K562 (cell line): ENCODE results near the gene CTPS1. TPM values are rescaled to one million over a fixed set of nuclear protein-coding genes. Genes with fewer than 3 reads are reported as not detected.

Source experiments
- ATAC-seq: fragments of 200-7000 bp; cut with Tn5 transposase; 3 replicates; pipeline ENCODE4 v1.9.1; 2020; ENCODE audit warnings: moderate library complexity
- BruUV-seq: library from RNA; stranded (reverse); fragments of 400-500 nt; replicated peaks from 2 replicates; lab custom pipeline; 2021; lab: Mats Ljungman, UMichigan
- CTCF ChIA-PET: fragments of 300-600 bp; formaldehyde crosslinking; extraction: SDS; loops from one replicate; lab custom pipeline; 2021; ENCODE audit warnings: low intra/inter-chr PET ratio; lab: Yijun Ruan, JAX
- POLR2A ChIA-PET: fragments of 300-600, 350-650 bp; sonication (Branson Sonifier 250); formaldehyde crosslinking; extraction: SDS; loops from one replicate; lab custom pipeline; 2021; ENCODE audit warnings: antibody characterized with exemption, inconsistent platforms; lab: Yijun Ruan, JAX
- DNase-seq, 4 experiments: peaks; one replicate each; pipeline versions ENCODE4 v3.0.0 to v3.0.0-alpha.2; 2011 to 2018; ENCODE audit warnings: low spot score in 3 of 4, mixed read lengths in 3 of 4; ENCODE audit errors: extremely low read depth in 1 of 4
- FAIRE-seq: peaks from 2 replicates; lab custom pipeline; 2011; peaks lifted over from hg19 to GRCh38; lab: Jason Lieb, UNC
- H2AFZ ChIP-seq: 2 replicates; pipeline ENCODE4 v1.6.0; 2011; ENCODE audit warnings: low read depth, low read length, control low read depth, inconsistent platforms
- H3K27ac ChIP-seq: fragments of 200-600 bp; 3 replicates; pipeline ENCODE4 v1.8.0; 2011; ENCODE audit warnings: low read depth, mild to moderate bottlenecking, control low read depth, inconsistent platforms, low read length, moderate library complexity, mixed read lengths; ENCODE audit errors: extremely low read depth
- H3K27me3 ChIP-seq, 2 experiments: fragments of 300-600 bp in 1 of 2; 2 replicates in 1 of 2; 3 replicates in 1 of 2; pipeline versions ENCODE4 v1.6.0 to v1.8.0; 2011; ENCODE audit warnings: inconsistent platforms in 2 of 2, low read length in 2 of 2, mild to moderate bottlenecking in 1 of 2, mixed read lengths in 1 of 2, moderate library complexity in 1 of 2; ENCODE audit not compliant: control insufficient read depth in 2 of 2, insufficient read depth in 2 of 2
- H3K36me3 ChIP-seq: fragments of 300-600 bp; 3 replicates; pipeline ENCODE4 v1.8.0; 2011; ENCODE audit warnings: mild to moderate bottlenecking, low read length, inconsistent platforms; ENCODE audit not compliant: control insufficient read depth, insufficient read depth
- H3K4me1 ChIP-seq, 2 experiments: fragments of 200-600 bp in 1 of 2; replicated peaks in 1 of 2; 2 replicates in 1 of 2; 3 replicates in 1 of 2; pipeline versions ENCODE4 v1.5.1 to v1.8.0; 2011; ENCODE audit warnings: inconsistent platforms in 2 of 2, low read length in 2 of 2, mild to moderate bottlenecking in 1 of 2, mixed read lengths in 1 of 2, moderate library complexity in 1 of 2; ENCODE audit not compliant: control insufficient read depth in 2 of 2, insufficient read depth in 2 of 2
- H3K4me2 ChIP-seq: 2 replicates; pipeline ENCODE4 v1.6.1; 2011; ENCODE audit warnings: low read length, control low read depth, inconsistent platforms, mixed read lengths; ENCODE audit not compliant: insufficient read depth
- H3K4me3 ChIP-seq: fragments of 200-600 bp; sonication (generic), shearing (Covaris generic); 2 replicates; pipeline ENCODE4 v1.5.1; 2016; ENCODE audit warnings: control low read depth, inconsistent platforms
- H3K79me2 ChIP-seq: fragments of 200-600 bp; 3 replicates; pipeline ENCODE4 v1.8.0; 2011; ENCODE audit warnings: low read length, inconsistent platforms; ENCODE audit not compliant: control insufficient read depth, insufficient read depth
- H3K9ac ChIP-seq, 2 experiments: 2 replicates each; pipeline versions ENCODE4 v1.6.0 to v1.6.1; 2011; ENCODE audit warnings: low read depth in 2 of 2, low read length in 2 of 2, control low read depth in 1 of 2, inconsistent platforms in 1 of 2, mild to moderate bottlenecking in 1 of 2, mixed read lengths in 1 of 2; ENCODE audit not compliant: insufficient read depth in 1 of 2
- H3K9me1 ChIP-seq: one replicate; pipeline ENCODE4 v1.6.0; 2011; ENCODE audit warnings: inconsistent platforms, mild to moderate bottlenecking, low read length, moderate library complexity; ENCODE audit not compliant: control insufficient read depth, insufficient read depth
- H3K9me3 ChIP-seq: replicated peaks from 2 replicates; pipeline ENCODE4 v1.5.1; 2011; ENCODE audit warnings: low read depth, low read length, inconsistent platforms; ENCODE audit not compliant: control insufficient read depth, insufficient read depth
- H4K20me1 ChIP-seq: replicated peaks from 2 replicates; pipeline ENCODE4 v1.6.1; 2011; ENCODE audit warnings: low read length, inconsistent platforms, mixed read lengths; ENCODE audit not compliant: control insufficient read depth, insufficient read depth
- ARID1B ChIP-seq: fragments of 450-650 bp; IDR thresholded peaks from 2 replicates; pipeline ENCODE4 v1.6.1; 2016; ENCODE audit warnings: antibody characterized with exemption, mild to moderate bottlenecking, inconsistent platforms
- CEBPG ChIP-seq, 3 experiments: fragments of 200-800 bp in 1 of 3; sonication (Bioruptor generic) in 1 of 3; sonication (generic) in 1 of 3; formaldehyde crosslinking in 1 of 3; IDR thresholded peaks in 2 of 3; conservative IDR thresholded peaks in 1 of 3; 2 replicates each; pipeline versions ENCODE4 v1.6.1 to v1.8.0; 2016 to 2022; ENCODE audit warnings: missing compliant biosample characterization in 2 of 3, missing genetic modification characterization in 2 of 3, mild to moderate bottlenecking in 1 of 3, missing genetic modification reagents in 1 of 3
- EHMT2 ChIP-seq: fragments of 450-650 bp; IDR thresholded peaks from 2 replicates; pipeline ENCODE4 v1.6.1; 2018; ENCODE audit warnings: antibody characterized with exemption
- FOXJ3 ChIP-seq: sonication (generic); formaldehyde crosslinking; IDR thresholded peaks from 2 replicates; pipeline ENCODE4 v1.4.0; 2020; ENCODE audit warnings: mild to moderate bottlenecking, missing genetic modification reagents
- JUND ChIP-seq, 2 experiments: IDR thresholded peaks; 2 replicates in 1 of 2; 3 replicates in 1 of 2; pipeline ENCODE4 v1.6.1; 2011; ENCODE audit warnings: borderline replicate concordance in 2 of 2, low read depth in 2 of 2, low read length in 2 of 2, improper control_type of control experiment in 1 of 2, missing biosample characterization in 1 of 2, missing genetic modification characterization in 1 of 2, missing genetic modification reagents in 1 of 2
- MEIS2 ChIP-seq: fragments of 450-650 bp; IDR thresholded peaks from 2 replicates; pipeline ENCODE4 v1.6.1; 2014; ENCODE audit warnings: mild to moderate bottlenecking; ENCODE audit not compliant: partially characterized antibody
- POLR2AphosphoS2 ChIP-seq: IDR thresholded peaks from 2 replicates; pipeline ENCODE4 v1.6.1; 2012; ENCODE audit warnings: low read length, improper control_type of control experiment
- TEAD2 ChIP-seq: fragments of 450-650 bp; IDR thresholded peaks from 2 replicates; pipeline ENCODE4 v1.6.1; 2016; ENCODE audit warnings: missing genetic modification characterization, control low read depth, missing compliant biosample characterization
- TRIM24 ChIP-seq, 2 experiments: fragments of 450-650 bp; IDR thresholded peaks; 2 replicates each; pipeline ENCODE4 v1.6.1; 2016
- ZNF175 ChIP-seq: fragments of 200-800 bp; sonication (Bioruptor generic); IDR thresholded peaks from 2 replicates; pipeline ENCODE4 v1.6.1; 2016; ENCODE audit warnings: low read depth, mild to moderate bottlenecking, missing genetic modification characterization, missing compliant biosample characterization
- ZNF696 ChIP-seq: fragments of 250-450 bp; sonication (Bioruptor Pico); conservative IDR thresholded peaks from 2 replicates; pipeline ENCODE4 v1.4.0; 2020; ENCODE audit warnings: mild to moderate bottlenecking, moderate library complexity
- WGBS: fragments of 100-300 bp; shearing (Covaris generic); methylation state at CpG from one replicate; pipeline ENCODE4 v1.1.6; 2016; ENCODE audit warnings: low coverage, mixed read lengths; ENCODE audit not compliant: insufficient coverage; ENCODE audit errors: missing lambda C conversion rate; 5-methylcytosine and 5-hydroxymethylcytosine counted together
- in situ Hi-C: fragments of 300-500 bp; cut with MboI; formaldehyde crosslinking; loops from 4 replicates; pipeline ENCODE4 v1.15.0; 2018; ENCODE audit warnings: inconsistent platforms, mixed read lengths
- intact Hi-C: fragments of 100-400 bp; cut with micrococcal nuclease; formaldehyde crosslinking; loops from 2 replicates; pipeline ENCODE4 v1.14.2; 2022
- polyA plus RNA-seq, 8 experiments: library from polyadenylated mRNA; depleted of rRNA in 4 of 8; stranded (reverse) in 5 of 8; unstranded in 3 of 8; fragments of >200 nt; fragmentation: Nextera tagmentation in 2 of 8; fragmentation: Illumina TruSeq in 1 of 8; extraction: Ambion mirVana in 2 of 8; extraction: Trizol in 1 of 8; gene quantifications; 2 replicates each; pipeline versions ENCODE4 v1.2.1 to v1.2.3, GENCODE V29; 2011 to 2014; ENCODE audit warnings: inconsistent platforms in 1 of 8, missing spikeins in 1 of 8
- total RNA-seq, 7 experiments: library from RNA; depleted of rRNA in 6 of 7; stranded (reverse); fragments of >200 nt in 6 of 7; fragmentation: Illumina TruSeq in 2 of 7; extraction: Trizol in 2 of 7; gene quantifications; 2 replicates each; pipeline versions ENCODE4 v1.2.1 to v1.2.3, GENCODE V29; 2011 to 2021; ENCODE audit warnings: low replicate concordance in 1 of 7
- TF ChIP-seq, protein P1 (sequence below), 2 experiments: IDR thresholded peaks in 1 of 2; conservative IDR thresholded peaks in 1 of 2; 2 replicates each; pipeline ENCODE4 v1.6.1; 2016; ENCODE audit warnings: low read depth in 2 of 2, mild to moderate bottlenecking in 1 of 2, missing compliant biosample characterization in 1 of 2, missing genetic modification characterization in 1 of 2, moderate library complexity in 1 of 2
- TF ChIP-seq, protein P2 (sequence below), 2 experiments: fragments of 450-650 bp in 1 of 2; sonication (generic) in 1 of 2; formaldehyde crosslinking in 1 of 2; IDR thresholded peaks in 1 of 2; conservative IDR thresholded peaks in 1 of 2; 2 replicates each; pipeline versions ENCODE4 v1.6.1 to v1.8.1; 2016 to 2023; ENCODE audit warnings: mild to moderate bottlenecking in 2 of 2, moderate library complexity in 2 of 2, inconsistent platforms in 1 of 2, missing genetic modification reagents in 1 of 2

Gene CTPS1
- total and polyA plus RNA-seq, 9 of the 15 experiments (the other 6 are each of a cell fraction or from before 2014, with no cell fraction given), result 44.4 to 164 (median 87.7) TPM

- FAIRE-seq (no peak), ATAC-seq (no peak), DNase-seq (no peak)
- CTCF ChIA-PET, result no interaction called here
- in situ Hi-C loops (no loop called here), intact Hi-C loops (no loop called here)
- BruUV-seq, result no TSS peak
- H3K27me3 ChIP-seq, result peaks cover 0 to 3% of the 10 kb centered on the region in 2 experiments; a peak in 1 of 5 replicates
- H3K9me1 ChIP-seq, result no peaks in the 10 kb centered on the region
- H3K4me2 ChIP-seq, result no peak overlapping the region
- no peaks in the 10 kb centered on the region for H3K9me3 ChIP-seq
- H3K36me3 ChIP-seq, result peaks cover 13% of the 10 kb centered on the region
- H3K4me3 ChIP-seq, result no peak overlapping the region
- H3K4me1 ChIP-seq, result peaks cover 33 to 35% of the 10 kb centered on the region in 2 experiments
- 35% methylated on average over 5 of the region's 5 CpGs for WGBS
- H3K79me2 ChIP-seq, result peaks cover 22% of the 10 kb centered on the region
- peaks cover 9% of the 10 kb centered on the region for H4K20me1 ChIP-seq
- no peak overlapping the region for H3K9ac ChIP-seq
- no peak overlapping the region for H3K27ac ChIP-seq
- POLR2A ChIA-PET, result interaction anchor here (0.6 to 0.8 kb wide), 2 partner anchors 73 to 287 kb away, joined by 3 read pairs; no protein-coding TSS in a partner anchor
- H2AFZ ChIP-seq, result no peak overlapping the region
- TF ChIP-seq, protein P1, sequence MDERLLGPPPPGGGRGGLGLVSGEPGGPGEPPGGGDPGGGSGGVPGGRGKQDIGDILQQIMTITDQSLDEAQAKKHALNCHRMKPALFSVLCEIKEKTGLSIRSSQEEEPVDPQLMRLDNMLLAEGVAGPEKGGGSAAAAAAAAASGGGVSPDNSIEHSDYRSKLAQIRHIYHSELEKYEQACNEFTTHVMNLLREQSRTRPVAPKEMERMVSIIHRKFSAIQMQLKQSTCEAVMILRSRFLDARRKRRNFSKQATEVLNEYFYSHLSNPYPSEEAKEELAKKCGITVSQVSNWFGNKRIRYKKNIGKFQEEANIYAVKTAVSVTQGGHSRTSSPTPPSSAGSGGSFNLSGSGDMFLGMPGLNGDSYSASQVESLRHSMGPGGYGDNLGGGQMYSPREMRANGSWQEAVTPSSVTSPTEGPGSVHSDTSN (CRISPR knock-in tag; IDR thresholded peaks at IDR 0.05; ENCODE audit: low read depth), result no peak
- TF ChIP-seq, protein P1 (tag; conservative IDR thresholded peaks at IDR 0.05; ENCODE audit: low read depth), result peak; percentile 54
- TF ChIP-seq ARID1B (0 out of 2 replicates have a peak, but pooled peaks have one; percentile 13), TEAD2 (tag) (0 out of 2 replicates have a peak, but pooled peaks have one; percentile 17), CEBPG (CRISPR knock-in tag; IDR thresholded peaks at IDR 0.05) (peak; percentile 66), CEBPG (tag; conservative IDR thresholded peaks at IDR 0.05 in 1 of 2, IDR thresholded peaks at IDR 0.05 in 1 of 2) (peak in 1 of 2 experiments; percentile 88; a peak in 2 of 4 replicates), EHMT2 (0 out of 2 replicates have a peak, but pooled peaks have one; percentile 44), FOXJ3 (CRISPR knock-in tag) (no peak), JUND (IDR thresholded peaks at IDR 0.05; ENCODE audit: borderline replicate concordance, low read depth, low read length) (peak; percentile 6; the same call in 1 of the 2 replicates), JUND (tag; IDR thresholded peaks at IDR 0.05; ENCODE audit: borderline replicate concordance, low read depth, low read length) (no peak), MEIS2 (peak; percentile 60), ZNF696 (CRISPR knock-in tag) (no peak), ZNF175 (CRISPR knock-in tag) (0 out of 2 replicates have a peak, but pooled peaks have one; percentile 42), POLR2AphosphoS2 (no peak), TRIM24 (IDR thresholded peaks at IDR 0.05) (peak; percentile 39 to 69; a peak in 1 of 4 replicates)
- TF ChIP-seq, protein P2, sequence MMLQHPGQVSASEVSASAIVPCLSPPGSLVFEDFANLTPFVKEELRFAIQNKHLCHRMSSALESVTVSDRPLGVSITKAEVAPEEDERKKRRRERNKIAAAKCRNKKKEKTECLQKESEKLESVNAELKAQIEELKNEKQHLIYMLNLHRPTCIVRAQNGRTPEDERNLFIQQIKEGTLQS (IDR thresholded peaks at IDR 0.05), result peak; percentile 54; the same call in 1 of the 2 replicates
- TF ChIP-seq, protein P2 (CRISPR knock-in tag; conservative IDR thresholded peaks at IDR 0.05), result no peak
Observed at GRCh38 chr1:40976952-40977690, 2.4 kb upstream of the CTPS1 start.
